ENCODE results near the gene GAB3. TPM values are rescaled to one million over a fixed set of nuclear protein-coding genes. Genes with fewer than 3 reads are reported as not detected.

The GAB3 gene
- total and polyA plus RNA-seq, 4 donors = 0.66 to 10.4 (median 1.6) TPM

DNA sequence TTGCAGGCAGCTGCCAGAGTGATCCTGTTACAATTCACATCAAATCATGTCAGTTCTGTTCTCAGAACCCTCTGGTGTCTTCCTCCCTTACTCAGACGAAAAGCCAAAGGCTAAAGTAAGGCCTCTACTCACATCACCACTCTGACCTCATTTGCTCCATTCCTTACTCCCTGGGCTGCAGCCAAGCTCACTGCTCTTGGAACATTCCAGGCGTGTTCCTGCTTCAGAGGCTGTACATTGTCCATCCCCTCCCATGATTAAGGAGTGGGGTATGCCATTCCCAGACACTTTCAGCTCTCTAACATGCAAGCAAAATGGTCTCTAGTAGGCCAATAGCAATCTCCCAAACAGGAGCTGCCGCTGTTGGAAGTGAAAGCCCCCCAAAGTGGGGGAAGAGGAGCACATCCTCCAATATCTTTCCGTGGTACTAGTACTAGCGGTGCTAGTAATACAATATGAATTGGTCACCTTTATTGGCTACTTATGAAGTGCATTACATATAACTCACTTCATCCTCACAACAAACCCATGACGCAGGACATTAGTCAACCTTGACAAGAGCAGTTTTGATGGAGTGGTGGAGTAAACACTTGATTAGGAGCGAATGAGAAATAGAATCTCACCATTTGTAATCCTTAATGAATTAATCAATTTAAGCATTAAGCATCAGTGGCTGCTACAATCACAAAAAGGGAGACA, 15.0 kb downstream of the GAB3 start:
- DNase-seq (ENCODE audit: low spot score) = no peak
- Histone ChIP-seq H3K9ac (ENCODE audit: low read depth in 1 of 2, low read length in 2 of 2) (no peak overlapping the region), H3K4me1 (ENCODE audit: control insufficient read depth in 4 of 4, insufficient read depth in 4 of 4, low read length in 3 of 4) (peaks cover 0 to 3% (median 2%) of the 10 kb centered on the region in 4 donors), H3K9me3 (ENCODE audit: control insufficient read depth in 4 of 4, low read length in 3 of 4) (no peaks in the 10 kb centered on the region), H3K27ac (ENCODE audit: low read depth in 1 of 2, low read length in 2 of 2) (peak overlapping the region; percentile 30 to 59), H3K27me3 (ENCODE audit: control insufficient read depth in 4 of 4, insufficient read depth in 4 of 4, low read length in 3 of 4) (no peaks in the 10 kb centered on the region), H3K36me3 (ENCODE audit: control insufficient read depth in 4 of 4, insufficient read depth in 3 of 4, low read depth in 1 of 4, low read length in 3 of 4) (no peaks in the 10 kb centered on the region), H3K4me3 (ENCODE audit: low read depth in 1 of 3, low read length in 3 of 3) (no peak overlapping the region)
- 81% methylated on average over 7 of the region's 7 CpGs for WGBS
- TF ChIP-seq FOXA1 (IDR thresholded peaks at IDR 0.05) = no peak
- TF ChIP-seq, protein P1, sequence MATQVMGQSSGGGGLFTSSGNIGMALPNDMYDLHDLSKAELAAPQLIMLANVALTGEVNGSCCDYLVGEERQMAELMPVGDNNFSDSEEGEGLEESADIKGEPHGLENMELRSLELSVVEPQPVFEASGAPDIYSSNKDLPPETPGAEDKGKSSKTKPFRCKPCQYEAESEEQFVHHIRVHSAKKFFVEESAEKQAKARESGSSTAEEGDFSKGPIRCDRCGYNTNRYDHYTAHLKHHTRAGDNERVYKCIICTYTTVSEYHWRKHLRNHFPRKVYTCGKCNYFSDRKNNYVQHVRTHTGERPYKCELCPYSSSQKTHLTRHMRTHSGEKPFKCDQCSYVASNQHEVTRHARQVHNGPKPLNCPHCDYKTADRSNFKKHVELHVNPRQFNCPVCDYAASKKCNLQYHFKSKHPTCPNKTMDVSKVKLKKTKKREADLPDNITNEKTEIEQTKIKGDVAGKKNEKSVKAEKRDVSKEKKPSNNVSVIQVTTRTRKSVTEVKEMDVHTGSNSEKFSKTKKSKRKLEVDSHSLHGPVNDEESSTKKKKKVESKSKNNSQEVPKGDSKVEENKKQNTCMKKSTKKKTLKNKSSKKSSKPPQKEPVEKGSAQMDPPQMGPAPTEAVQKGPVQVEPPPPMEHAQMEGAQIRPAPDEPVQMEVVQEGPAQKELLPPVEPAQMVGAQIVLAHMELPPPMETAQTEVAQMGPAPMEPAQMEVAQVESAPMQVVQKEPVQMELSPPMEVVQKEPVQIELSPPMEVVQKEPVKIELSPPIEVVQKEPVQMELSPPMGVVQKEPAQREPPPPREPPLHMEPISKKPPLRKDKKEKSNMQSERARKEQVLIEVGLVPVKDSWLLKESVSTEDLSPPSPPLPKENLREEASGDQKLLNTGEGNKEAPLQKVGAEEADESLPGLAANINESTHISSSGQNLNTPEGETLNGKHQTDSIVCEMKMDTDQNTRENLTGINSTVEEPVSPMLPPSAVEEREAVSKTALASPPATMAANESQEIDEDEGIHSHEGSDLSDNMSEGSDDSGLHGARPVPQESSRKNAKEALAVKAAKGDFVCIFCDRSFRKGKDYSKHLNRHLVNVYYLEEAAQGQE (IDR thresholded peaks at IDR 0.05) = no peak
- no peak for TF ChIP-seq SP1 (IDR thresholded peaks at IDR 0.05)
- peak in 1 of 2 donors; percentile 22 for TF ChIP-seq RXRA (IDR thresholded peaks at IDR 0.05)
- no peak for TF ChIP-seq HNF4A (conservative IDR thresholded peaks at IDR 0.05)
- TF ChIP-seq, protein P2, sequence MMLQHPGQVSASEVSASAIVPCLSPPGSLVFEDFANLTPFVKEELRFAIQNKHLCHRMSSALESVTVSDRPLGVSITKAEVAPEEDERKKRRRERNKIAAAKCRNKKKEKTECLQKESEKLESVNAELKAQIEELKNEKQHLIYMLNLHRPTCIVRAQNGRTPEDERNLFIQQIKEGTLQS (IDR thresholded peaks at IDR 0.05) = no peak
- TF ChIP-seq TAF1 (conservative IDR thresholded peaks at IDR 0.05) = no peak
- TF ChIP-seq GABPA (IDR thresholded peaks at IDR 0.05 in 1 of 2, conservative IDR thresholded peaks at IDR 0.05 in 1 of 2) = no peak
- TF ChIP-seq, protein P3, sequence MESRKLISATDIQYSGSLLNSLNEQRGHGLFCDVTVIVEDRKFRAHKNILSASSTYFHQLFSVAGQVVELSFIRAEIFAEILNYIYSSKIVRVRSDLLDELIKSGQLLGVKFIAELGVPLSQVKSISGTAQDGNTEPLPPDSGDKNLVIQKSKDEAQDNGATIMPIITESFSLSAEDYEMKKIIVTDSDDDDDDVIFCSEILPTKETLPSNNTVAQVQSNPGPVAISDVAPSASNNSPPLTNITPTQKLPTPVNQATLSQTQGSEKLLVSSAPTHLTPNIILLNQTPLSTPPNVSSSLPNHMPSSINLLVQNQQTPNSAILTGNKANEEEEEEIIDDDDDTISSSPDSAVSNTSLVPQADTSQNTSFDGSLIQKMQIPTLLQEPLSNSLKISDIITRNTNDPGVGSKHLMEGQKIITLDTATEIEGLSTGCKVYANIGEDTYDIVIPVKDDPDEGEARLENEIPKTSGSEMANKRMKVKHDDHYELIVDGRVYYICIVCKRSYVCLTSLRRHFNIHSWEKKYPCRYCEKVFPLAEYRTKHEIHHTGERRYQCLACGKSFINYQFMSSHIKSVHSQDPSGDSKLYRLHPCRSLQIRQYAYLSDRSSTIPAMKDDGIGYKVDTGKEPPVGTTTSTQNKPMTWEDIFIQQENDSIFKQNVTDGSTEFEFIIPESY (IDR thresholded peaks at IDR 0.05) = no peak
- TF ChIP-seq EGR1 (IDR thresholded peaks at IDR 0.05; ENCODE audit: low read depth in 2 of 2) = no peak
- no peak for TF ChIP-seq FOXA2 (IDR thresholded peaks at IDR 0.05)
- TF ChIP-seq YY1 (IDR thresholded peaks at IDR 0.05) = no peak
- no peak for TF ChIP-seq HNF4G (IDR thresholded peaks at IDR 0.05)
- TF ChIP-seq JUND (IDR thresholded peaks at IDR 0.05) = peak in 1 of 2 donors; percentile 12
- TF ChIP-seq, protein P4, sequence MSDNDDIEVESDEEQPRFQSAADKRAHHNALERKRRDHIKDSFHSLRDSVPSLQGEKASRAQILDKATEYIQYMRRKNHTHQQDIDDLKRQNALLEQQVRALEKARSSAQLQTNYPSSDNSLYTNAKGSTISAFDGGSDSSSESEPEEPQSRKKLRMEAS (IDR thresholded peaks at IDR 0.05) = no peak
- peak; percentile 66 for TF ChIP-seq NR2F2 (IDR thresholded peaks at IDR 0.05)

DNA sequence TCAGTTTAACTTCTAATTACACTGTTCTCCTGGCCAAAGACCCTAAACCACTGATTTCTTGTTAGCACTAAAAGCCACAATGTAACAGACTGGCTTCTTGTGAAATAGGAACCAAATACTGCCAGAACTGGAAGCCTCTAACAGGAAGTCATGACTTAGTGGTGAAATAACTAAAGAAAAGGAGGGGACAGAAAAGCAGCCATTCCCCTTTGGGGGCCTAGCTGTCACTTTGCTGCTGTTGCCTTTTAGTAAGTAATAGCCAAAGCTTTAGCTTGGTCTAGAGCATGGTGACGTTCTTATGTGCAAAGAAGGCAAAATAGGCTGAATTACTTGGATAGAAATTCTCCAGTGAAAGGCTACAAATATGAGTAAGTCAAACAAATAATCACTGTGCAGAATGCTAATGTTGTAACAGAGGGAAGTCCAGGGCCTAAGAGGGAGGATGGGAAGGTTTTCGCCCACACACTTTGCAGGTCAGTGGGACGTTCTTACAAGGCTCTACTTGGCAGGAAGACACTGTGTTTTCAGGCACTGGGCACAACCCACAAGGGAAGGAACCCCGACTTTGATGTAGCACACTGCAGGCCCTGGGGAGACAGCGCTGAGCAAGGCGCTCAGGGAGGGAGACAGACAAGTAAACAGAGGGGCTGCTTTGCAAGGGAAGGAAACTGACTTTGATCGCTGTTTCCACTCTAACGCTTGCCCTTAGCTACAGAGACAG, 16.7 kb downstream of the GAB3 start:
- Histone ChIP-seq H3K9ac (ENCODE audit: low read depth in 1 of 2, low read length in 2 of 2) (no peak overlapping the region), H3K36me3 (ENCODE audit: control insufficient read depth in 4 of 4, insufficient read depth in 3 of 4, low read depth in 1 of 4, low read length in 3 of 4) (no peaks in the 10 kb centered on the region), H3K4me1 (ENCODE audit: control insufficient read depth in 4 of 4, insufficient read depth in 4 of 4, low read length in 3 of 4) (peaks cover 5 to 19% (median 10%) of the 10 kb centered on the region in 4 donors), H3K4me3 (ENCODE audit: low read depth in 1 of 3, low read length in 3 of 3) (no peak overlapping the region), H3K27ac (ENCODE audit: low read depth in 1 of 2, low read length in 2 of 2) (peak overlapping the region; percentile 39 to 79), H3K9me3 (ENCODE audit: control insufficient read depth in 4 of 4, low read length in 3 of 4) (no peaks in the 10 kb centered on the region), H3K27me3 (ENCODE audit: control insufficient read depth in 4 of 4, insufficient read depth in 4 of 4, low read length in 3 of 4) (no peaks in the 10 kb centered on the region)
- WGBS = 53% methylated on average over 8 of the region's 8 CpGs
- no peak for DNase-seq (ENCODE audit: low spot score)
- no peak for TF ChIP-seq NR2F2 (IDR thresholded peaks at IDR 0.05)
- no peak for TF ChIP-seq EGR1 (IDR thresholded peaks at IDR 0.05; ENCODE audit: low read depth in 2 of 2)
- TF ChIP-seq YY1 (IDR thresholded peaks at IDR 0.05) = peak; percentile 48
- TF ChIP-seq FOXA1 (IDR thresholded peaks at IDR 0.05) = no peak
- TF ChIP-seq HNF4G (IDR thresholded peaks at IDR 0.05) = no peak
- TF ChIP-seq, protein P5, sequence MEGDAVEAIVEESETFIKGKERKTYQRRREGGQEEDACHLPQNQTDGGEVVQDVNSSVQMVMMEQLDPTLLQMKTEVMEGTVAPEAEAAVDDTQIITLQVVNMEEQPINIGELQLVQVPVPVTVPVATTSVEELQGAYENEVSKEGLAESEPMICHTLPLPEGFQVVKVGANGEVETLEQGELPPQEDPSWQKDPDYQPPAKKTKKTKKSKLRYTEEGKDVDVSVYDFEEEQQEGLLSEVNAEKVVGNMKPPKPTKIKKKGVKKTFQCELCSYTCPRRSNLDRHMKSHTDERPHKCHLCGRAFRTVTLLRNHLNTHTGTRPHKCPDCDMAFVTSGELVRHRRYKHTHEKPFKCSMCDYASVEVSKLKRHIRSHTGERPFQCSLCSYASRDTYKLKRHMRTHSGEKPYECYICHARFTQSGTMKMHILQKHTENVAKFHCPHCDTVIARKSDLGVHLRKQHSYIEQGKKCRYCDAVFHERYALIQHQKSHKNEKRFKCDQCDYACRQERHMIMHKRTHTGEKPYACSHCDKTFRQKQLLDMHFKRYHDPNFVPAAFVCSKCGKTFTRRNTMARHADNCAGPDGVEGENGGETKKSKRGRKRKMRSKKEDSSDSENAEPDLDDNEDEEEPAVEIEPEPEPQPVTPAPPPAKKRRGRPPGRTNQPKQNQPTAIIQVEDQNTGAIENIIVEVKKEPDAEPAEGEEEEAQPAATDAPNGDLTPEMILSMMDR (IDR thresholded peaks at IDR 0.05; ENCODE audit: low read depth, low read length, missing input control) = no peak
- peak in 1 of 2 donors; percentile 10 for TF ChIP-seq RXRA (IDR thresholded peaks at IDR 0.05)
- no peak for TF ChIP-seq TAF1 (conservative IDR thresholded peaks at IDR 0.05)
- TF ChIP-seq, protein P2 (IDR thresholded peaks at IDR 0.05) = no peak
- TF ChIP-seq, protein P3 (IDR thresholded peaks at IDR 0.05) = no peak
- TF ChIP-seq GABPA (IDR thresholded peaks at IDR 0.05 in 1 of 2, conservative IDR thresholded peaks at IDR 0.05 in 1 of 2) = no peak
- TF ChIP-seq FOXA2 (IDR thresholded peaks at IDR 0.05) = no peak
